Activated CD8-positive, alpha-beta memory T cell treated with anti-CD3 and anti-CD28 coated beads for 48 hours (primary cell): ENCODE results near the gene JMJD7.
A peak's percentile ranks its signal among the peaks of the same experiment; 100 is the strongest.

ENCODE experiments used
- DNase-seq, 3 experiments: peaks; one replicate each; pipeline ENCODE4 v3.0.0-alpha.2; 2020; ENCODE audit warnings: low read depth in 2 of 3, low spot score in 2 of 3

The JMJD7 gene

GRCh38 chr15:41842229-41842628, 14.3 kb downstream of the JMJD7 start:
- no peak for DNase-seq

GRCh38 chr15:41843571-41843970, 15.7 kb downstream of the JMJD7 start:
- no peak for DNase-seq

- no peak for DNase-seq
Measured at GRCh38 chr15:41844814-41845213, 16.9 kb downstream of the JMJD7 start.

GRCh38 chr15:41847206-41847605, 19.3 kb downstream of the JMJD7 start:
- DNase-seq = no peak

DNA sequence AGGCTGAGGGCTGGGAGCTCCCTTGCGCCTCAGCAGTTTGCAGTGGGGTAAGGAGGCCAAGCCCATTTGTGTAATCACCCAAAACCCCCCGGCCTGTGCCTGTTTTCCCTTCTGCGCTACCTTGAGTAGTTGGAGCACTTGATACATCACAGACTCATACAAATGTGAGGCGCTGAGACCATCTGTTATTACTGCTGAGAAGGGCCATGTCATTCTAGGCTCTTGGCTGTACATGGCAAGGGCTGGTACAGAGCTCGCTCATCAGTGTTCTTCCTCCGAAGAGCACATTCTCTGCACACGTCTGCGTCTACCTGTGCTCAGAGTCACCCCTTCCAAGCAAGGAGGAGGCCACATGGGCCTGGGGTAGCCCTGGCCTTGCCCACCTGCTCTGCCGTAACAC, 20.1 kb downstream of the JMJD7 start:
- DNase-seq = no peak

- peak in 1 of 3 experiments; percentile 30 for DNase-seq
Measured at GRCh38 chr15:41848631-41849030, 20.7 kb downstream of the JMJD7 start.

DNA sequence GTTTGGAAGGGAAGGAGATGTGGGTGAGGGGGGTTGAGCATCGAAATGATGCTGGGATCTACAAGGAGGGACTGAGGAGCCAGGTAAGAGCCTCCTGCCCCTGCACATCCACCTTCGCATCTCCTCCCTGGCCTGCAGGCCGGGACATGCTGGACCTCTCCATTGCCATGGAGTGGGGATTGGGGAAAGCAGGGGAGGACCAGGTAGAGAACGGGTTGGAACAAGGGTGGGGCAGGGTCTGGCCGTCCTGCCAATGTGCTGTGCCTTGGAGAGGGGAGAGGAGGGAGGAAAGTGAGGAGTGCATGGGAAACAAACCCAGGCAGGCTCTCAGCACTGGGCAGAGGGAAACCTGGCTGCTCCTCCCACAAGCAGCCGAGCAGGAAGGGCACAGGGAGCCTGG, 21.3 kb downstream of the JMJD7 start:
- DNase-seq = no peak

- DNase-seq = no peak
Measured at GRCh38 chr15:41849861-41850260, 22.0 kb downstream of the JMJD7 start.

- DNase-seq = no peak
Measured at GRCh38 chr15:41850482-41851166, 22.7 kb downstream of the JMJD7 start.

DNA sequence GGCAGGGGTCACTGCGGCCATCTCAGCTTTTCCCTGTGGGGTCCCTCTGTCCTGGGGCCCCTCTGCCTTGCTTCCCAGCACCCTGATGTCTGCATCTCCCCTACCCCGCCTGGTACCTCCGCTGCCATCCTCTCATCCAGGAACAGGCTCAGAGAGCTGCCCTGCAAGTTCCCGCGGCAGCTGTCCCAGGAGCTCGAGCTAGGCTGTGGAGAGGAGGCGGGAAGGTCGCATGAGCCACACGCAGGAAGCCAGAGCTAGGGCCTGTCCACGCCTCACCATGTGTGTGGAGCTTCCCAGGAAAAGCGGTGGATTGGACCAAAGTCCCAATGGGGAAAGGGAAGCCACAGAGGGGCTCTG, 23.3 kb downstream of the JMJD7 start:
- DNase-seq = no peak

DNA sequence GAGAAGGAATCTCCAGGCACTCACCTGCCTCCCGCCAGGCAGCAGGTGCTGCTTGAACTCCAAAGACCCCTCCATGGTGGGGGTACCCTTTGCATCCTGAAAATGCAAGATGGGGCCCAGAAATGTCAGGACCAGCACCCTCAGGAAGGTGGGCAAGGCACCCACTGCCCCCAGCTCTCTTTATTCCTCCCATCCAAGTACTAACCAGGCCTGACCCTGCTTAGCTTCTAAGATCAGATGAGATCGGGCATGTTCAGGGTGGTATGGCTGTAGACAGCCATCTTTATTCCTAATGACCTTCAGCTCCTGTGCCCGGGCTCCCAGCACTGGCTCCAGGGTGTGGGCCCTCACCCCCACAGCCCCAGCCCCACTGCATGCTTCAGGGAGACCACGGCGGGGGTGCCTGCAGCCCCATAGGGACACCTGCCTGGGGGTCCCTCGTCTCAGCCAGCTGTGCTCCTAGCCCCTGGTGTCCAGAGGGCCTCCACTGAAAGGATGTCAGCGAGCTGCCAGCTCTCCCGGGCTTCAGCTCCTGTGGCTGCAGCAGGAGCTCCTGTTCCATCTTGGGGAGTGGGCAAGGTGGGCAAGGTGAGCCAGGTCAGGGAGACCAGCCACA, 24.0 kb downstream of the JMJD7 start:
- no peak for DNase-seq

- no peak for DNase-seq
Measured at GRCh38 chr15:41852736-41853590, 25.1 kb downstream of the JMJD7 start.

DNA sequence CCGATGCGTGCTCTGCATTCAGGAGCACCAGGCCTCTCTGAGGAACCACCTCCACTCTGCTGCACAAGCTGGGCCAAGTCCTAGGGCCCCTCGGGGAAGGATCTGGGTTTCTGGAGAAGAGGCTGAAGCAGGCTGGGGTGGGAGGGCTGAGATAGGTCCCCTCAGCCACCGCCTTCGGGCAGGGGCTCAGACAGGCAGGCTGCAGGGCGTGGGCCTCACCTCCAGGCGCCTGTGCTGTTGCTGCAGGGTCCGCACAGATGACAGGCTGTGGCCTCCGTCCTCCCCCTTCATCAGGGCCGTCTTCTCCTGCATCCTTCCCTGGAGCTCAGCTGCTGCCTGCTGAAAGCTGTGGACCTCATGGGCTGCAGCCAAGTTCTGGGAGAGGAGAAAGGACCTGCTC, 25.9 kb downstream of the JMJD7 start:
- no peak for DNase-seq

DNA sequence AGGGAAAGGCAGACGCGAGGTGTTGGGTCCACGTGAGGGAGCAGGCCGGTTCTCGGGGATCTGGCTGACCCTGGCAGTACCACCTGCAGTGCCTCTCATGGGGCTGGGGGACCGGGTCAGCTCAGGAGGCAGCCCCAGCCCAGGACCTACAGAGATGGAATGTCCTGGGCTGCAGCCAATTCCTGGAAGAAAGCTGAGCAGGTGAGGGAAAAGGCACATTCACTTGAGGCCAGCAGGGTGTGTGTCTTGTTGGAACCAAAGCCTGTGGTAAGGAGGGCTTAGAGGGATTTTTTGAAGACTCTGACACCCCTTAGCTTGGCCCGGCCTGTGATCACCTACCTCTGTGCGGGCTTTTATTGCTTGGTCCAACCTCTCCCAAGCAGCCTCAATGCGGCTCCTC, 26.6 kb downstream of the JMJD7 start:
- no peak for DNase-seq

DNA sequence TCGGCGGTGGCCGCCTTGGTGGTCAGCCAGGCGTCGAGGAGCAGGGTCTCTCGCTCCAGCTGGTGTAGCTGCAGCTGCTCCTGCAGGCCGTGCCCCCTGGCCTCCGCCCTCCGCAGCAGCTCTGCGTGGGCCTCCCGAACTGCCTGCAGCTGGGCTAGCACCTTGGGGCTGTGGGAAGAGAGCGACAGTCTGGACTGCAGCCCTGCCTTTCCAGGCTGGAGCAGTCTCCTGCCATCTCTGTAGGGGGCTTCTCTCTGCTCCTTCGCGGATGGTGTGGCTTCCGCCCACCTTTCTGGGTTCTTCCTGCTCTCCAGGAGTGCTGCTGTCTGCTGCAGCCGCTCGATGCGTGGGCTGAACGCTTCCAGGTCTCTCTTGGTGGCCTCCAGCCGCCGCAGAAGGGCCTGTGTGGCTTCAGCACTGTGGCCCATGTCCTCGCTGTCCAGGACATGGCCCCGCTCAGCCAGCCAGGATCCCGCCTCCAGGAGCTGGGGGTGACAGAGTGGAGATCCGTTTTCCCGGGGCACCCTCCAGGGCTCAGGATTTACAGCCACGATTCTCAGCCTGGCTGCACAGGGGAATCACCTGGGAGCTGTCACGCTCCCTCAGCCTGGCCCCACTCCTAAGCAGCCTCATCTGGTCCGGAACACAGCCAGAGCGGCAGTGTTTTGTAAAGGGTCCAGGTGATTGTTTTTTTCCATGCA, 27.5 kb downstream of the JMJD7 start:
- no peak for DNase-seq

- DNase-seq = no peak
Measured at GRCh38 chr15:41856262-41856661, 28.4 kb downstream of the JMJD7 start.

GRCh38 chr15:41856716-41857115, 28.8 kb downstream of the JMJD7 start:
- DNase-seq = no peak

- DNase-seq = no peak
Measured at GRCh38 chr15:41857316-41857715, 29.4 kb downstream of the JMJD7 start.

GRCh38 chr15:41858756-41859155, 30.9 kb downstream of the JMJD7 start:
- DNase-seq = no peak

GRCh38 chr15:41860049-41860828, 32.3 kb downstream of the JMJD7 start:
- no peak for DNase-seq
